ENCODE measurements around the gene SAFB.
"Not testable (repeated sequence)": the region's sequence is repeated elsewhere in the genome, so short reads cannot be mapped to it uniquely, and the experiment has no call there.

Gene SAFB

DNA sequence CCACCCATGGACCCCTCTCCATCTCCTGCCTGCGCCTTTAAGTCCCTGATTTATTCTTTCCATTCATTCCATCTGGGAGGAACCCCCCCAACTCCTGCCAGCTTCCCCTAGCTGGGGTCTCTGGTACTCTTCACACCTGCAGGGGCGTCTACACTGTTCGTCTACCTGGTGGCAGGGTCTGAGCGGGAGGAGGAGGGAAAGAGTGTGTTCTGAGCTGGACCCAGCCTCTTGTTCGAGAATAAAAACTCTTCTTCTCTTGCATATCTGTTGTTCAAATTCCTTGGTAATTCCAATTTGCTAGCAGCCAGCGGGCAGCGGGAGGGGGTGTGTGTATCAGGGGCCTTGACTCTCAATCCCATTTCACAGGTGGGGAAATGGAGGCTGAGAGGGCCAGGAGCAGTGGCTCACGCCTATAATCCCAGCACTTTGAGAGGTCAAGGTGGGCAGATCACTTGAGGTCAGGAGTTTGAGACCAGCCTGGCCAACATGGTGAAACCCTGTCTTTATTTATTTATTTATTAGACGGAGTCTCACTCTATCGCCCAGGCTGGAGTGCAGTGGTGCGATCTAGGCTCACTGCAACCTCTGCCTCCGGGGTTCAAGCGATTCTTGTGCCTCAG is 65.5 kb downstream of the SAFB start:
- not testable (repeated sequence) for DNase-seq

DNA sequence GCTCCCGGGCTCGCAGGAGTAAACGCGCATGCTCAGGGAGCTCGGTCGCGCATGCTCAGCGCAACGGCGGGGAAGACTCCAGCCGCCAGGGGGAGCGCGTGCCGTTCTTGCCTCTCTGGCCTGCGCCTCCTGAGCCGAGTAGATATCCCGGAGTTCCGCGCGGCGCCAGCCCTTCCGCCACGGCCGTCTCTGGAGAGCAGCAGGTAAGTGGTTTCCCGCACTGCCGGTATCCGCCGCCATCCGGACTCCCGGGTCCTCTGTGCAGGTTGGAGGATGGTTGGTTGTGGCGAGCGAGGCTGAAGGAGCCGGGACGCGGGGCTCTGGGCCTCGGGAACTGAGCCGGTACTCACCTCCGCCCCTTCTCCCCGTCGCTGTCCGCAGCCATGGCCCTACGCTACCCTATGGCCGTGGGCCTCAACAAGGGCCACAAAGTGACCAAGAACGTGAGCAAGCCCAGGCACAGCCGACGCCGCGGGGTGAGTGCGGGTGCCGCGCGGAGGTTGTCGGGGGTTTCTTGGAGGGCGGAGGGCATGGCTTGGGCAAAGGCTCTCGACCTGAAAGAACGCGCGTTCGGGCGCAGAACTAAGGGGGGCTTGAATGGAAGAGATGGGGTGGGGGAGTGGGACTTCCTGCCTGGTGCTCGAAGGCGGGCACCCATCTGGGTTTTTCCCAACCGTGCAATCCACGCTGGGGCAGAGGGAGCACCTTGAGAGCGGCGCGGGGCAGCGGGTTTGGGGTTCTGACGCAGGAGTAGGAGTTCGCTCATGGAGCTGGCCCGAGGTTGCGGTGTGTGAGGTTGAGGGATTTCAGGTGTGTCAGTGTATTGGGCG is 67.5 kb downstream of the SAFB start, which contains the start of gene RPL36:
TSS of gene RPL36 (plus strand) at position 171 of the 830 bp plus-strand sequence. CDS start at position 384, 213 bp downstream.
- DNase-seq: peak; percentile 95

DNA sequence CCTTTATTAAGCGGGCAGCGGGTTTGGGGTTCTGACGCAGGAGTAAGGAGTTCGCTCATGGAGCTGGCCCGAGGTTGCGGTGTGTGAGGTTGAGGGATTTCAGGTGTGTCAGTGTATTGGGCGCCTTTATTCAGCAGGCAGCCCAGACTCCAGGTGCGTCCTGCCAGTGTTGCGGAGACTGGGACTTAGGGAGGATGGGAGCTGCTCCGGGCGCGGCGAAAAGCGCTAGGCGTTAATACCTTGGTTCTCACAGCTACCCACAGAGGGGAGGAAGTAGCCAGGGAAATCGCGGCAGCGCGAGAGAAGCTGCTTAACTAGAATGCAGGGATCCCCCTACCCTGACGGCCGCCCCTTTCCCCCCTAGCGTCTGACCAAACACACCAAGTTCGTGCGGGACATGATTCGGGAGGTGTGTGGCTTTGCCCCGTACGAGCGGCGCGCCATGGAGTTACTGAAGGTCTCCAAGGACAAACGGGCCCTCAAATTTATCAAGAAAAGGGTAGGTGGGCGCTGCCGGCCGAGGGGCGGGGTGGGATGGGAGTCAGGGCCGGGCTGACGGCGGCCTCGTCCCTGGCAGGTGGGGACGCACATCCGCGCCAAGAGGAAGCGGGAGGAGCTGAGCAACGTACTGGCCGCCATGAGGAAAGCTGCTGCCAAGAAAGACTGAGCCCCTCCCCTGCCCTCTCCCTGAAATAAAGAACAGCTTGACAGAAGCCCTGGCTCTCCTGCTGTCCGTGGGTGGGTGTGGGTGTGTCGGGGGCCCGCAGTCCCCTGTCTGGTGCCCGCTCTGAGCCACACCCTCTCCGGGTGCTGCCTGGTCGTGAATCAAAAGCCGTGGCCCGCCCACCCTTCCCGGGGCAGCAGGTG is 68.3 kb downstream of the SAFB start:
- DNase-seq: no peak

DNA sequence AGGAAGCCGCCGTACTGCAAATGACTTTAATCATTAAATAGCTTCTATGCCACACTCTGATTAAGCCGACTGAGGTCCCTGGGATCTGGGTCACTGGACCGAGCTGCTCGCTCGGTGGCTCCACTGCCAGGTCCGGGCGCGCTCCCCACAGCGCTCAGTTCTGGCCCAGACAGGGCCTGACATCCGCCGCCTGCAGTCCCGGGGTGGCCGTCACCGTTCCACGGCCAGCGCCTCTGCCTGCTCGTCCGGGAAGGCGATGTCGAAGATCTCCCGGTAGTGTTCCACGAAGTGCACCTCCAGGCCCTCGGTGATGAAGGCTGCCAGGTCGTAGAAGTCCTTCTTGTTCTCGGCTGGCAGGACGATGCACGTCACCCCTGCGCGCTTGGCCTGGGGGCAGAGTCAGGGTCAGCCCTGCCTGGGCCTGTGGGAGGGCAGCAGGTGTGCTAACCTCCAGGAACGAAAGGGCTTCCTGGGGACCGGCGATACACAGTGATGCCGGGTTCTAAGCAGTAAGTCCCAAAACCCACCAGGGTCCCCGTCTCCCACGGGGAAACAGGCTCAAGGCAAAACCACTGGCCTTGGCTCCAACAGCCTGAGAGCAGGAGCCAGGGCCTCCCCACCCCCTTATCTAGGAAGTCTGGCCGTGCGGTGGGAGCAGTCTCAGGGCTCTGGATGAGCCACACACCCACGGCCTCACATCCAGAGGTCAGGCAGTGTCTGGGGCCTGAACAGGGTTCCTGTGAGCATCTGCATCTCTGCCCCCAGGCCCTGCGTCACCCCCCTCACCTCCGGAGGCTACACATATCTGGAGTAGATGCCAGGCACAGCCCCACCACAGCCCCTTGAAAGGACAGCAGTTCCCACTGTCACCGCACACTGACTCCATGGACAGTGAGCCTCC is 69.2 kb downstream of the SAFB start:
- DNase-seq: no peak

DNA sequence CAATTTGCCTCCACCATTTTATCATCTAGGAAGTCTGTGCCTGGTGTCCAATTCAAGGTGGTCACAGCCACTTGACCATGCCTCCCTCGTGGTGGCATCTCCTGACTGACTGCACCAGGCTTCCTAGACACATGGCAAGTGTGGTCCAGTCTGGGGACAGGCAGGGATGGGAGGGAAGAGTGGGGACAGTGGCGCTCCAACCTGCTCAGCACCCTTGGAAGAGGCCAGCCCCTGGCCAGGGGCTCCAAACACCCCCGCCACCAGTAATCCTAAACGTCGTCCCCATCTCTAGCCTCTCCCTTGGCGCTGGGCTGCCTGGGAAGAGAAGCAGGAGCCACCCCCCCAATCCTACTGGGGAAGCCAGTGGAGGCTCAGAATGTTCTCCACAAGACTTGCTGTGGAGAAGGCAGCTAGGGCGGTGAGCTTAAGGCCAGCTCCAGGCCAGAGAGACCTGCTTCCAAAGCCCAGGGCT is 69.9 kb downstream of the SAFB start:
- no peak for DNase-seq

DNA sequence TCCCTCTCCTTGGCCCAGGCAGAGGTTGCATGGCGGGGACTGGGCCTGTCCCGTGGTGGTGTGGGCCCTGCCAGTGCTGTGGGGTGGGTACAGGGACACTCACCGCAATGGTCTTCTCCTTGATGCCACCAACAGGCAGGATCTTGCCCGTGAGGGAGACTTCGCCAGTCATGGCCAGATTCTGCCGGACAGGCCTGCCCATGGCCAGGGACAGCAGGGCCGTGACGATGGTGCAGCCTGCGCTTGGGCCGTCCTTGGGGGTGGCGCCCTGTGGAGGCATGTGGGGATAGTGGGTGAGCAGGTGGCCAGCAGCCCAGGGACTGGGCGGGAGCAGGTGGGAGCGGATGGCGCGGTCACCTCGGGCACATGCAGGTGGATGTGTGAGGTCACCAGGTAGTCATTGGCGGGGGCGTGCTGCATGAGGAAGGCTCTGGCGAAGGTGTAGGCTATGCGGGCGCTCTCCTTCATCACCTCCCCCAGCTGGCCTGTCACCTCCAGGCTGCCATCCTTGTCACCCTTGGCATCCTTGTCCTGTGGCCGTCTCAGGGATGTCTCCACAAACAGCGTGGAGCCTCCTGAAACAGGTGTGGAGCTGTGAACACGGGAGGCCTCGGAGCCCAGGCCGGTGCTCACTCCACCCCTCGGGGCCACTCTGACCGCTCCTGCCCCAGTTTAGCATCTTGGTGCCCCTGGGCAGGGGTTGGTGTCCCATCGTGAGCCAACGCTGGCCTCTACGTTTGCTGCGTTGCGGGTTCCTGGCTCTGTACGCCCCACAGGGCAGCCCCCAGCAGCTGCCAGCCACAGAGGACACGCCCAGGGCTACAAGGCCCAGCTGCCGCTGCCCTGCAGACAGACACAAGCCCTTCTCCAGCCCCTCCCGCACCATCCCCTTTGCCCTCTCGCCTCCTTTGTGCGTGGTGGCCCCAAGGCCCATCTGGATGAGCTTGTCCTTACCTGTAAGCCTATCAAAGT is 70.6 kb downstream of the SAFB start:
- no peak for DNase-seq

DNA sequence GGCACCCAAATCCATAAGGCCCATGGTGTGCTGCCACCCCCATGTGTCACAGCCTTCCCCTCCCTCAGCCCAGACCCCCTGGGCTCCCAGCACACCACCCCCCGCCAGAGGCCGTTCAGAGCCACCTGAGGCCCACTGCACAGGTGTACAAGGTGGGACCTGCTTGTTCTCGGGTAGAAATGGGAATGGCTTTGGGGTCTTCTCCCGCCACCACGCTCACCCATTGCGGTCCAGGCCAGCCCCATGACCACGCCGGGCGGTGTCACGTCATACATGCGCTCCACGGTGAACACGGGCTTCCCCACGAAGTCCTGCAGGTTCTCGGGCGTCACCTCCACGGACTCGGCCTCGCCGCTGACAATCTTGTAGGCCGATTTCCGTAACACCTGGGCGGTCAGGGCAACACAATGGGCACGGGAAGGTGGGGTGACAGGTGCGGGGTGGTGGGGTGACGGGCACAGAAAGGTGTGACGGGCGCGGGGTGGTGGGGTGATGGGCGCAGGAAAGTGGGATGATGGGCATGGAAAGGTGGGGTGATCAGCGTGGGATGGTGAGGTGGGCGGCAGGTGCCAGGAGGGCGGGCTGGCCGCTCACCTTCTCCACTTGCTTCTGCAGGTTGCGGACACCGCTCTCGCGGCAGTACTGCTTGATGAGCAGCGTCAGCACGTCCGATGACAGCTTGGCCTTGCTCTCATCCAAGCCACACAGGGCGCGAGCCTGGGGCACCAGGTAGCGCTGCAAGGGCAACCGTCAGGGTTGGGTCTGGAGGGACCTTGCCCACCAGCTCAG is 71.5 kb downstream of the SAFB start:
- DNase-seq: no peak

DNA sequence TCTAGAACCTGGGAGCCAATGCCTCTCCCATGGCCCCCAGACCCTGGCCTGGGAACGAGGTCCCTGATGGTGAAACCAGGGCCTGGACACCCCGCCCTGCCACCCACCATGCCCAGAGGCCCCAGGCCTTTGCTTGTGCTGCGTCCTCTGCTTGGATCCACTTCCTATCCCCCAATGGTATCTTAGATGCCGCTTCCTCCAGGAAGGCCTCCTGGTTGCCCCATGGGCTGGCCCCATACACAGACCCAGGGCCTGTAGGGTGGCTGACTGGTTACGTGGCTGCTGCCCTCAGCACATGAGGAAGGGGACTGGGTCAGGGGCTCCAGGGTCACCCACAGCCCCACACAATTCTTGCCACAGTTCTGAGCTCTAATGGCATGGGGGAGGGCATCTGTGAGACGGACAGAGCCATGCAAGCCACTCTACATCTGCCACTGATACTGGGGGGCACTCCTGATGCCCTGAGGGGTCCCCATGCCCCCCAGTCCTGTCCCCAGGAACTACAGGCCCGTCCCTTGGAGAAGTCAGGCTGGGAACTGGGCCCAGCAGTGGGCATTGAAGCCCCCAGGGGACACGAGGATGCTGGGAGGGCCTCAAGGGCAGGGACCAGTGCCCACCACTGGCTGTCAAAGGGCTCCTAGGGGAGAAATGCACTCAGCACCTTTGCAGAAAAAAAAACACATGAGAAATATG is 72.2 kb downstream of the SAFB start:
- no peak for DNase-seq

DNA sequence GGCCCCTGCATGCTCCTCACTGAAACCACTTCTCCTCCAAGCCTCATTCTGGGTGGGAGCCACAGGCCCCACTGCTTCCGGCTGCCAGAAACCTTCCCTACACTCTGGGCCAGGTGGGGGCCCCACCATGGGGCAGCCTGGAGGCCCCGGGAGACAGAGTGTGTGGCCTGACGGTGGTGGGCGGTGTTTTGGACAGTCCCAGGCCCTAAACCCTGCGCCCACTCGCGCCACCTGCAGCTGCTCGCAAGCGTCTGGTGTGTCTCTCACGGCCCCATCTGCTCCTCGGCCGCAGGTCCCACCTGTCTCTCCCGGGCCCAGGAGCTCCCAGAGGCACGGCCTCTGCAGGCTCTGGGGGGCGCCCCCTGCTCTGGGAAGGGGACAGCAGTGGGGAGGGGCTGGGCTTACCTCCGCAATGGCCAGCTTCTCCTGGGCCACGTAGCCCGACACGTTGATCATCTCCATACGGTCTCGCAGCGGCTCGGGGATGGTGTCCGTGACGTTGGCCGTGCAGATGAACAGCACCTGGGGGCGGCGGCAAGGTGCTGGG is 72.8 kb downstream of the SAFB start:
- DNase-seq: no peak

DNA sequence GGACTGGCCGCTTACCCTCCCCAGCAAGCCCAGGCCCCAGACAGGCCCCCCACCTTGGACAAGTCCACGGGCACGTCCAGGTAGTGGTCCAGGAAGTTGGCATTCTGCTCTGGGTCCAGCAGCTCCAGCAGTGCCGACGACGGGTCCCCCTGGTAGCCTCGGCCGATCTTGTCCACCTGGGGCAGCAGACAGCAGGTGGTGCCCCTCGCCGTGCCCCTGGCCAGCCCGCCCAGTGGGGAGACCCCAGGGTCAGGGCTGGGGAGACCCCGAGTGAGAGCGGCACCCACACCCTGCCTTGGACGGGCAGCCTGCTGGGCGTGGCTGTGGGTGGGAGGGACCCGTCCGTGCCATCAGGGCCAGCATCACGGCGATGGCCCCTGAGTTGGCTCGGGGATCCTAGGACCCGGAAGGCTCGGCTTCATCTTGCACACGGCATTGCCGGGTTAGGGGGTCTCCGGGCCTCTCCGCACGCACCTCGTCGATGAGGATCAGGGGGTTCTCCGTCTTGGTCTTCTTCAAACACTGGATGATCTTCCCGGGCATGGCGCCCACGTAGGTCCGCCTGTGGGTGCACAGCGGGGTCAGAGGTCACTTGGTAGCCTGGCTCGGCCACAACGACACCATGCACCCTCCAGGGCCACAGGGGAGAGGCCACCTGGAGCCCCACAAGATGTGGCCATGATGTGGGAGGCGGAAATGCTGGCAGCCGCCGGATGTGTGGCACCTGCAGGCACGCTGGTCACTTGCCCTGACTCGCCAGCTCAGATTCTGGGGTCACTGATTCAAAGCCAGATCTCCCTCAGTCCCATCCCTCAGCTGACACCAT is 73.5 kb downstream of the SAFB start:
- DNase-seq: no peak

DNA sequence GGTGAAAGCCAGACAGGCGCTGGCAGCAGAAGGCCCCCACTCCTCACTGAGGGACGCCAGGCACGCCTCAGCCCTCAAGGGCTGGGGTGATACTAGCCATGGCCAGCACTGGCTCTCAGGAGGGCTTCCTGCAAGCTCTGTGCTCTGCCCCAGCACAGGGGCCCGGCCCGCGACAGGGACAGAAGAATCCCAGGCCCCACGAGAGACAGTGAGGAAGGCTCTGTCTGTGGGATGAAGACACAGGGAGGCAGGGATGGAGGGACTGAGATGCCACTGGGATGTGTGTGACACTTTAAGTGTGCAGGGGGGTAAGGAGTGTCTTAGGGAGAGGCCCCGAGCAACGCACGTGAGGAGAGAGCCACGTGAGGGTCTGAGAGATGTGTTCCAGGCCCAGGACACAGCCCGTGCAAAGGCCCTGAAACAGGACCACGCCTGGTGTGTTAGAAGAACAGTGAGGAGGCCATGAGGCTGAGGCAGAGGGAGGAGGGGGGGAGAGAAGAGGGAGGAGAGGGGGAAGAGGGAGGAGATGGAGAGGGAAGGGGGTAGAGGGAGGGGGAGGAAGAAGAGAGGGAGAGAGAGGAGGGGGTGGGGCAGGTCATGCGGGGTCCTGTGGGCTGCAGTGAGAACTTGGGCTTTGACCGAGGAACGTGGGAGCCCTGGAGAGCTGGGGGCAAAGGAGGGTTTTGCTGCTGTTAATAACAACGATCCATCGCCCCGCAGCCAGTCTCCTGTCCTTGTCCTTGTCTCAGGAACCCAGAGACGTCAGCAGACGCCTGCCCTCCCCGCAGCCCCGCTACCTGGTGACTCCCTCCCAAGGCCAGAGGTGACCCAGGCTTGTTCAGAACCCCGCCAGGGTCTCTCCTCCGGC is 74.4 kb downstream of the SAFB start:
- no peak for DNase-seq

DNA sequence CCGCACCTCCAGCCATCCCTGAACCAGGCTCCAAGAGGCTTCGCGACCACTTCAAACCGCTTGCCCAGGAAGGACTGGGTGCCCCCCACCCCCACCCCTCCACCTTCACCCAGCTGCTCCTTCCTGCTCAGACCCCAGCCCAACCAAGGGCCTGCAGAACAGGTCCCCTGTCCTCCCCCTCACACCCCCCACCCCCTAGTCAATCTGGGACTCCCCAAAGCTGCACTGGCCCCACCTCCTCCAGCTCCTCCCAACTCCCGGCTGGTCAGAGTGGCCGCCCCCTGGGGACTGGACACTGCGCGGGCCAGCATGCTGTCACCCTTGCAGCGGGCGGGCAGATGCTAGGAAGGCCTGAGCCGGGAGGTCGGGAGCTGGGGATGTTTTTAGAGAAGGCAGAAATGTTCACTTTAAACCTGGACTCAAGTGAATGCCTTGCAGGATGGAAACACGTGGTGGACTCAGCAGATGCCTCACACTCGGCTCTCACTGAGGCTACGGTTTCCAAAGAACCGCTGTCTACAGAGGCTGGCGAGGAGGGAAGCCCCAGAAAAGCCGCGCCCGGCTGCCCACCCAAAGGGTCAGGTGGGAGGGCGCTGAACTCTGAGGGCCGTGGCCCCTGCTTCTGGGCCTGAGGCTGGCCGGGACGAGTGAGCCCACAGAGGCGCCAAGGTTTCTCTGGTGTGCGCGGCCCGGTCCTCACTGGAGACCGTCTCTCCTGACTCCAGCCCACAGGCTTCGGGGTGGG is 75.2 kb downstream of the SAFB start:
- DNase-seq: no peak

DNA sequence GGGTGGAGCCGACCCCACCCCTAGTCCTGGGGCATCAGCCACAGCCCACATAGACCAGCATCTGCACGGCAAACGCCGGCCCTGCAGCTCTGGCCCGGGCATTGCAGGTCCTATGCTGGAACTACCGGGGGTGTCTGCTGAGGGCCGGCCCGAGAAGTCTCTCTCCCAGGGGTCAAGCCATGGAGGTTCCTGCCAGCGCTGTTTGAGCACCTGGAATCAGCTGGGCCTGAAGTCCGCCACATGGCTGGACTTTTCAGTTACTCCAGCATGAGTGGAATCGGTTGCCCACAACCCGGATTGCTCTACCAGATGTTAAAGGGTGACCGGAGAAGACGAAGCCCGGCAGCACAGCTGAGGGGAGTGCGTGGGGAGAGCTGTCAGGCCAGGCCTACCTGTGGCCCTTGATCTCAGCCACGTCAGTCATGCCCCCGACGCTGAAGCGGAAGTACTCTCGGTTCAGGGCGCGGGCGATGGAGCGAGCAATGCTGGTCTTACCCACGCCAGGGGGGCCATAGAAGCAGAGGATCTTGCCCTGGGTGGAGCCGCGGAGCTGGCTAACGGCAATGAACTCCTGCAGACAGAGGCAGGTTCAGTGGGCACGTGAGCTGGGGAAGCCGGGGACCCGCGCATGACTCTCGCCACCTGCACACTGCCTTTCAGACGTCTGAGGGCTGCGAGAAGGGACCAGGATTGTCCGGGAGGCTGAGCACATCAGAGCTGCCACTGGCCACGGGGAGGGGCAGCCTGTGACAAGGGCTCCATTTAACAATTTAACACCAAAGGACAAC is 75.9 kb downstream of the SAFB start:
- DNase-seq: no peak

DNA sequence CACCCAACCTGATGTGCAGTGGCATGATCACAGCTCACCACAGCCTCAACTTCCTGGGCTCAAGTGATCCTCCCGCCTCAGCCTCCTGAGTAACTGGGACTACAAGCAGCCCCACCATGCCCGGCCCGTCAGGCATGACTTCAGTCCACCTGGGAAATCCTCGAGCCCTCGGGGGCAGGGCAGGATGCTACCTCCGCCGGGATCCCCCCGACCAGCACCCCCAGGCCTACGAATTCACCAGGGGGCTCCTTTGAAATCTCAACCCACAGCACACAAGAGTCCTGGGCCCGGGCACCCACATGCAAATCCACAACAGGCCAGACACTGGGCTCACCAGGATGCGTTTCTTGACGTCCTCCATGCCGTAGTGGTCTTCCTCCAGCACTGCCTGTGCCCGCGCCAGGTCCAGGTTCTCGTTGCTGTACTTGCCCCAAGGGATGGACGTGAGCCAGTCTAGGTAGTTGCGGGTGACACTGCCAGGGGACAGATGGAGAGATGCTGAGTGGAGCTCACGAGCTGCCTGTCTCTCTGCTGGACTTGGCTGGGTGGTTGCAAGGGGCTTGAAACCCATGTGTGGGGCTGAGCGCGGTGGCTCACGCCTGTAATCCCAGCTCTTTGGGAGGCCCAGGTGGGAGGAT is 77.7 kb downstream of the SAFB start:
- DNase-seq: no peak

DNA sequence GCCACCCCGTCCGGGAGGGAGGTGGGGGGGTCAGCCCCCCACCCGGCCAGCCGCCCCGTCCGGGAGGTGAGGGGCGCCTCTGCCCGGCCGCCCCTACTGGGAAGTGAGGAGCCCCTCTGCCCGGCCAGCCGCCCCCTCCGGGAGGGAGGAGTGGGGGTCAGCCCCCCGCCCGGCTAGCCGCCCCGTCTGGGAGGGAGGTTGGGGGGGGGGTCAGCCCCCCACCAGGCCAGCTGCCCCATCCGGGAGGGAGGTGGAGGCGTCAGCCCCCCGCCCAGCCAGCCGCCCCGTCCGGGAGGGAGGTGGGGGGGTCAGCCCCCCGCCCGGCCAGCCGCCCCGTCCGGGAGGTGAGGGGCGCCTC is 79.1 kb downstream of the SAFB start:
- DNase-seq: not testable (repeated sequence)

All from GOT3 (cell line).